ENCODE results near the gene TBC1D22A. TPM values are rescaled to one million over a fixed set of nuclear protein-coding genes. Genes with fewer than 3 reads are reported as not detected.
A peak's percentile ranks its signal among the peaks of the same experiment; 100 is the strongest.

TBC1D22A gene
- total and polyA plus RNA-seq, 10 of the 15 experiments (the other 5 are each of a cell fraction or from before 2014, with no cell fraction given): 0.63 to 44.7 (median 27.4) TPM

DNA sequence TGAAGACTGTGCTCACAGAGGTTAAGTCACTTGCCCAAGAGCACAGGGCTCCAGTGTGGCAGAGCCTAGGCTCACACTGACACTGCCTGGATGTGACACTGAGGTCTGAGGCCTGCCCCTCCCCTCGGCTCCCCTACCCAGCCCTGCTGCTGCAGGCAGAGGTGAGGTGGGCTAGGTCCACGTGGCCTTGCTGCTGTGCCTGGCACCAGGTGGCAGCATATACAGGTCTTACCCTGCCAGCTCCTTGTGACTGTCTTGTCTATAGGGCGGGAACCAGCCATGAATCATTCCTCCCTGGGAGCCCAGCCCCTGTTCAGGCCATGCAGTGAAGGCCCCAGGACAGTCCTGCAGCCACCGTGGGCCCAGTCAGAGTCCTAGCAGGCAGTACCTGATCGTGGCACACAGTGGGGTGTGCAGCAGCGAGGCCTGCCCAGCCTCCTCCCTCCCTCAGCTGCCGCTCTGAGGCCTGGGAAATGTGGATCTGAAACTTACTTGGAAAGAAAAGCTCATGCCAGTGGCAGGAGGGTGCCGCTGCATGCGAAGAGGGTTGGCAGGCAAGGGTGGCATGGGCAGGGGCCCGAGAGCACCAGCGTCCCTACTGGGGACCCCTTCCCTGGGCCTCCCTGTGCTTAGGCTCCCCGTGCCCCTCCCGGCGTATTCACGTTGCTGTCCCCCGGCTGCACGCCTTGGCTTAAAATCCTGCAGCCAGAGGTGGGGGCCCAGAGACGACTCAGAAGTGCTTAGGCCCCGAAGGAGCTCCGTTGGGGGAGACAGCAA, 23.2 kb upstream of the TBC1D22A start (continued):
- TF ChIP-seq HDGF (IDR thresholded peaks at IDR 0.05) (no peak), ASH2L (IDR thresholded peaks at IDR 0.05; ENCODE audit: borderline replicate concordance, low read depth) (no peak), TBL1XR1 (IDR thresholded peaks at IDR 0.05; ENCODE audit: low read depth, low read length) (no peak), SMC3 (IDR thresholded peaks at IDR 0.05; ENCODE audit: borderline replicate concordance, low read length) (peak; percentile 24; the same call in 1 of the 2 replicates), SP1 (IDR thresholded peaks at IDR 0.05; ENCODE audit: low read depth, low read length) (no peak)
- TF ChIP-seq, protein P1, sequence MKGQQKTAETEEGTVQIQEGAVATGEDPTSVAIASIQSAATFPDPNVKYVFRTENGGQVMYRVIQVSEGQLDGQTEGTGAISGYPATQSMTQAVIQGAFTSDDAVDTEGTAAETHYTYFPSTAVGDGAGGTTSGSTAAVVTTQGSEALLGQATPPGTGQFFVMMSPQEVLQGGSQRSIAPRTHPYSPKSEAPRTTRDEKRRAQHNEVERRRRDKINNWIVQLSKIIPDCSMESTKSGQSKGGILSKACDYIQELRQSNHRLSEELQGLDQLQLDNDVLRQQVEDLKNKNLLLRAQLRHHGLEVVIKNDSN (IDR thresholded peaks at IDR 0.05; ENCODE audit: borderline replicate concordance, extremely low read length, insufficient read depth, low read depth, low read length): peak; percentile 52

DNA sequence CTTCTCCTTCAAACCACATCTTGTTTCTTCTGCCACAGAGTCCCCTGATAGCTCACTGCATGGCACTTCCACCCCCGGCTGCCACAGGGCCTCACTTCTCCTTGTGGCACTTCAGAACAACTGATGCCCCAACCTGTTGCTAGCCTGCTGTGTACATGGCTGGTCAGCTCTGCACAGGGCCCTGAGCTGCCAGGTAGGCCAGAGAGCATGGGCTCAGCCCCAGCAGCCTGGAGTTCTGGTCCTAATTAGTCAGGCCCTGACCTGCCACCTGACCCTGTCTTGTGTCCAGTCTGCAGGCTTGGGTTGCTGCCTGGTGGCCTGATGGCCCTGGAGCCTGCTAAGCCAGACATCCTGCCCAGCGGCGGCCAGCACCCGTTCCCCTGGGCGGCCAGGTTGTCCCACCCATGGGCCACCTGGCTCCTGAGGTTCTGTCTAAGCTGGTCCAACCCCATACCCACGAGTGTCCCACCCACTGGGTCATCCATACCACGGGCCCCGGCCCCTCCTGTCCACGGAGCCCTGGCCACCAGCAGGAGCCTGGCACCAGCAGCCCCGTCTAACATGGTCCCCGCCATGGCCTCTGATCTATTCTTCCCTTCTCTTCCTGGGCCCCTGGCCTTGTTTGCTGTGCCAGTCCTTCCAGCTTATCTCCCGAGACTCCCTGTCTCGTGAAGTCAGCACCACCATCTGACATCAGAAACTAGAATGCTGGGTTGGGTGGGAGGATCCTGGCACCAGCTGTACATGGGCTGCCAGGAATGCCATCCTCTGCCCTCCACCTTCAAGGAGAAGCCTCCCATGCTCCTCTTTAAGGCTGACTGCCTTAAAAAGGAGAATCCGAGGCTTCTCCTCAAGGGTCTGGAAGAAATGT, 21.3 kb upstream of the TBC1D22A start:
- in situ Hi-C loops (cut with MboI): no loop called here
- TF ChIP-seq MEF2A (IDR thresholded peaks at IDR 0.05; ENCODE audit: insufficient read depth, low read depth, low read length) (no peak), GATAD2B (conservative IDR thresholded peaks at IDR 0.05; ENCODE audit: low read depth) (no peak), CHD2 (IDR thresholded peaks at IDR 0.05; ENCODE audit: borderline replicate concordance, low read depth, low read length) (no peak), SREBF1 (IDR thresholded peaks at IDR 0.05; ENCODE audit: low read length) (no peak), RAD21 (IDR thresholded peaks at IDR 0.05; ENCODE audit: insufficient read depth, low read depth, low read length) (no peak), SRF (IDR thresholded peaks at IDR 0.05; ENCODE audit: low read depth in 2 of 2, low read length in 2 of 2) (no peak), HCFC1 (IDR thresholded peaks at IDR 0.05; ENCODE audit: low read length) (no peak), RBBP5 (conservative IDR thresholded peaks at IDR 0.05) (no peak), TCF7 (IDR thresholded peaks at IDR 0.05; ENCODE audit: borderline replicate concordance) (no peak), MYB (IDR thresholded peaks at IDR 0.05; ENCODE audit: borderline replicate concordance, low read depth, low read length) (no peak)
- TF ChIP-seq, protein P2, sequence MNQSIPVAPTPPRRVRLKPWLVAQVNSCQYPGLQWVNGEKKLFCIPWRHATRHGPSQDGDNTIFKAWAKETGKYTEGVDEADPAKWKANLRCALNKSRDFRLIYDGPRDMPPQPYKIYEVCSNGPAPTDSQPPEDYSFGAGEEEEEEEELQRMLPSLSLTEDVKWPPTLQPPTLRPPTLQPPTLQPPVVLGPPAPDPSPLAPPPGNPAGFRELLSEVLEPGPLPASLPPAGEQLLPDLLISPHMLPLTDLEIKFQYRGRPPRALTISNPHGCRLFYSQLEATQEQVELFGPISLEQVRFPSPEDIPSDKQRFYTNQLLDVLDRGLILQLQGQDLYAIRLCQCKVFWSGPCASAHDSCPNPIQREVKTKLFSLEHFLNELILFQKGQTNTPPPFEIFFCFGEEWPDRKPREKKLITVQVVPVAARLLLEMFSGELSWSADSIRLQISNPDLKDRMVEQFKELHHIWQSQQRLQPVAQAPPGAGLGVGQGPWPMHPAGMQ (IDR thresholded peaks at IDR 0.05; ENCODE audit: borderline replicate concordance): no peak
- TF ChIP-seq, protein P3, sequence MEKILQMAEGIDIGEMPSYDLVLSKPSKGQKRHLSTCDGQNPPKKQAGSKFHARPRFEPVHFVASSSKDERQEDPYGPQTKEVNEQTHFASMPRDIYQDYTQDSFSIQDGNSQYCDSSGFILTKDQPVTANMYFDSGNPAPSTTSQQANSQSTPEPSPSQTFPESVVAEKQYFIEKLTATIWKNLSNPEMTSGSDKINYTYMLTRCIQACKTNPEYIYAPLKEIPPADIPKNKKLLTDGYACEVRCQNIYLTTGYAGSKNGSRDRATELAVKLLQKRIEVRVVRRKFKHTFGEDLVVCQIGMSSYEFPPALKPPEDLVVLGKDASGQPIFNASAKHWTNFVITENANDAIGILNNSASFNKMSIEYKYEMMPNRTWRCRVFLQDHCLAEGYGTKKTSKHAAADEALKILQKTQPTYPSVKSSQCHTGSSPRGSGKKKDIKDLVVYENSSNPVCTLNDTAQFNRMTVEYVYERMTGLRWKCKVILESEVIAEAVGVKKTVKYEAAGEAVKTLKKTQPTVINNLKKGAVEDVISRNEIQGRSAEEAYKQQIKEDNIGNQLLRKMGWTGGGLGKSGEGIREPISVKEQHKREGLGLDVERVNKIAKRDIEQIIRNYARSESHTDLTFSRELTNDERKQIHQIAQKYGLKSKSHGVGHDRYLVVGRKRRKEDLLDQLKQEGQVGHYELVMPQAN (conservative IDR thresholded peaks at IDR 0.05): no peak

More for the DNA sequence above, 21.3 kb upstream of the TBC1D22A start:
- intact Hi-C loops (cut with micrococcal nuclease; ENCODE audit: unreplicated experiment): no loop called here
- Histone ChIP-seq H3K9ac (ENCODE audit: control insufficient read depth, insufficient read depth, low read length) (no peak overlapping the region), H3K4me2 (ENCODE audit: control insufficient read depth, insufficient read depth) (no peak overlapping the region), H3K27ac (ENCODE audit: control insufficient read depth, insufficient read depth) (no peak overlapping the region), H4K20me1 (ENCODE audit: control insufficient read depth, insufficient read depth) (no peaks in the 10 kb centered on the region), H3K27me3 (replicated peaks in 1 of 2; ENCODE audit: control insufficient read depth in 2 of 2, insufficient read depth in 2 of 2, low read length in 1 of 2) (no peaks in the 10 kb centered on the region), H2AFZ (ENCODE audit: control insufficient read depth, low read depth, low read length) (no peak overlapping the region), H3K4me3 (no peak overlapping the region), H3K4me1 (ENCODE audit: control insufficient read depth, insufficient read depth, low read length) (peaks cover 12% of the 10 kb centered on the region), H3K9me3 (replicated peaks; ENCODE audit: control insufficient read depth, insufficient read depth, low read length) (no peaks in the 10 kb centered on the region; the same call in 2 of the 3 replicates), H3K79me2 (ENCODE audit: control insufficient read depth, insufficient read depth, low read length) (peaks cover 14% of the 10 kb centered on the region), H3K36me3 (ENCODE audit: control insufficient read depth in 2 of 2, insufficient read depth in 2 of 2, low read length in 1 of 2) (no peaks in the 10 kb centered on the region)
- RAD21 ChIA-PET (ENCODE audit: unreplicated experiment): interaction anchor here (0.8 kb wide), 1 partner anchor 62 kb away, joined by 3 read pairs; no protein-coding TSS in a partner anchor
- WGBS (ENCODE audit: insufficient coverage, insufficient replicate concordance, low lambda C conversion rate, missing lambda C conversion rate): 73% methylated on average over 10 of the region's 14 CpGs
- no TSS peak for BruUV-seq (replicated peaks)
- FAIRE-seq: no peak
- POLR2A ChIA-PET: no interaction called here
- CTCF ChIA-PET: interaction anchor here (0.9 to 2.9 kb wide), 4 partner anchors 15 to 22 kb away, joined by 3 to 15 read pairs (median 6); partner anchors contain the start of gene TBC1D22A
- DNase-seq (ENCODE audit: low read depth, low spot score): no peak
- SMC1A ChIA-PET (ENCODE audit: uncharacterized antibody, unreplicated experiment): no interaction called here
- no peak for ATAC-seq

Data from GM12878 (cell line).